Fibroblast of skin of abdomen (primary cell): ENCODE measurements around the gene HMBS. TPM values are rescaled to one million over a fixed set of nuclear protein-coding genes. Genes with fewer than 3 reads are reported as not detected.
A peak's percentile ranks its signal among the peaks of the same experiment; 100 is the strongest.
"Not testable (repeated sequence)": the region's sequence is repeated elsewhere in the genome, so short reads cannot be mapped to it uniquely, and the experiment has no call there.

Source experiments
- DNase-seq: peaks from one replicate; pipeline ENCODE4 v3.0.0-alpha.2; 2013
- polyA plus RNA-seq, 2 experiments: library from polyadenylated mRNA; unstranded; fragments of 120-200 nt; gene quantifications; one replicate each; pipeline ENCODE4 v1.2.1, GENCODE V29; 2013; ENCODE audit not compliant: insufficient read length in 2 of 2

HMBS gene
- 36.0 TPM for polyA plus RNA-seq (2013, experiment 1 of 2; ENCODE audit: insufficient read length)
- 36.6 TPM for polyA plus RNA-seq (2013, experiment 2 of 2; ENCODE audit: insufficient read length)

- peak; percentile 92 for DNase-seq
Measured at GRCh38 chr11:119084663-119085436, at the start of gene HMBS. TSS of gene HMBS (plus strand) at chr11:119084881. CDS start at chr11:119085034, 153 bp downstream.

- no peak for DNase-seq
Measured at GRCh38 chr11:119038884-119039283, 45.8 kb upstream of the HMBS start.

- DNase-seq, result not testable (repeated sequence)
Measured at GRCh38 chr11:119039471-119039870, 45.2 kb upstream of the HMBS start.

GRCh38 chr11:119041821-119042514, 42.7 kb upstream of the HMBS start:
- no peak for DNase-seq

GRCh38 chr11:119042927-119043326, 41.8 kb upstream of the HMBS start:
- DNase-seq, result no peak

- DNase-seq, result no peak
Measured at GRCh38 chr11:119044708-119045107, 40.0 kb upstream of the HMBS start.

- no peak for DNase-seq
Measured at GRCh38 chr11:119046489-119046888, 38.2 kb upstream of the HMBS start.

GRCh38 chr11:119047205-119047604, 37.5 kb upstream of the HMBS start:
- no peak for DNase-seq

- no peak for DNase-seq
Measured at GRCh38 chr11:119048644-119049043, 36.0 kb upstream of the HMBS start.

- DNase-seq, result no peak
Measured at GRCh38 chr11:119049081-119049480, 35.6 kb upstream of the HMBS start.

- DNase-seq, result no peak
Measured at GRCh38 chr11:119051440-119052162, 33.1 kb upstream of the HMBS start.

- no peak for DNase-seq
Measured at GRCh38 chr11:119052163-119052814, 32.4 kb upstream of the HMBS start.

- DNase-seq, result no peak
Measured at GRCh38 chr11:119054418-119054817, 30.3 kb upstream of the HMBS start.

- peak; percentile 25 for DNase-seq
Measured at GRCh38 chr11:119055901-119056300, 28.8 kb upstream of the HMBS start.

GRCh38 chr11:119056421-119056999, 28.2 kb upstream of the HMBS start:
- DNase-seq, result no peak

GRCh38 chr11:119057000-119057769, 27.5 kb upstream of the HMBS start, which contains the start of gene HYOU1:
TSS of gene HYOU1 (minus strand) at chr11:119057205. CDS start at chr11:119056160, 1,045 bp downstream.
- DNase-seq, result peak; percentile 97

- DNase-seq, result not testable (repeated sequence)
Measured at GRCh38 chr11:119059128-119059527, 25.6 kb upstream of the HMBS start.

GRCh38 chr11:119061256-119061655, 23.4 kb upstream of the HMBS start:
- no peak for DNase-seq

- peak; percentile 31 for DNase-seq
Measured at GRCh38 chr11:119062779-119063178, 21.9 kb upstream of the HMBS start.

GRCh38 chr11:119065369-119065768, 19.3 kb upstream of the HMBS start:
- peak; percentile 24 for DNase-seq
